NCI-H146 treated with DMSO at 0.1 percent for 48 hours (cell line): ENCODE results near the gene SPOCD1.

Experiments used
- DNase-seq: peaks from one replicate; lab custom pipeline; 2025; ENCODE audit not compliant: unreplicated experiment; lab: John Stamatoyannopoulos, UW

The SPOCD1 gene

GRCh38 chr1:31801458-31801857 lies 14.4 kb downstream of the SPOCD1 start:
- DNase-seq = no peak

DNA sequence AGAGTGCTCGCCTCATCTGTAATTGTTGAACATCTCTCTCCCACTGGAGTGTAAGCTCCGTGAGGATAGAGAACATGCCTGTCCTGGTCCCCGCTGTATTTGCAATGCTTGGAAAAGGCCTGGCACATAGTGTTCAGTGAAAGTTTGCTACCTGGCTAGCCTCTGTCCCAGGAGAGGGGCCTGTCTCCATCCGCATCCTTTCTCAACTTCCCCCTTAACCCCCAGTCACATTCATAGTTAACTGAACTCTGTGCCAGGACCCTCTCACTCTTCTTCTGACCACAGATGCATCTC lies 15.2 kb downstream of the SPOCD1 start:
- DNase-seq = no peak

DNA sequence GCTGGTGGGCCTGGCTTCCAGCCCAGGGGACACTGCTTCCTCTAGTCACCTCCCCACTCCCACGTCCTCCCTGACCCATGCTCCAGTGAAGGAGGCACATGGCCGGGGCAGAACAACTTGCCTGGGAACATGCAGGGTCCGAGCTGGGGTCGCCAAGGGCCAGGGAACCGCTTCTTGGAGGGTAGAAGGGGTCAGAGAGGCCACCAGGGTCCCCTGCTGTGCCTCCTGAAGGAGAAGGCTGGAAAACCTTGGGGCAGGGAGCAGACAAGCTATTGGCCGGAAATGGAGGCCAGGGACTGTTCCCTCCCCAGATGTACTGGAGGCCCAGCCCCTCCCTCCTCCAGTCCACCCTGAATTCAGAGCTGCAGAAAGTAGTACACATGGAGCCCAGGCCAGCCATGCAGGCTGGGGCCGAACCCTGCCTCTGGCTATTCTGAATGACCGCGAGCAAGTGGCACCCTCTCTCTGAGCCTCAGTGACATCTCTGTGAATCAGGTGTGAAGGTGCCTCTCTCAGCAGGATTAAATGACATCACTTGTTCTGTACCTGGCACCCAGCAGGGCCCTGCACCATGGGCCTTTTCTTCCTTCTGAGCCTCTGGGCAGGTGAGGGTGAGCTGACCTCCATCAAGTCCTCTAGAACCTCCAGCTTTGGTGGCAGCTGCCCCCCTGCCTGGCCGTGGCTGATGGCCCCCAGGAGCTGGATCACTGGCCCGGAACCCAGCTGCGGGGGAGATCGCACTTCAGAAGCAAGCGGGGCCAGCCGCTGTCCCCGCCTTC lies 15.7 kb downstream of the SPOCD1 start:
- no peak for DNase-seq

GRCh38 chr1:31799196-31799894 lies 16.5 kb downstream of the SPOCD1 start:
- DNase-seq = no peak

DNA sequence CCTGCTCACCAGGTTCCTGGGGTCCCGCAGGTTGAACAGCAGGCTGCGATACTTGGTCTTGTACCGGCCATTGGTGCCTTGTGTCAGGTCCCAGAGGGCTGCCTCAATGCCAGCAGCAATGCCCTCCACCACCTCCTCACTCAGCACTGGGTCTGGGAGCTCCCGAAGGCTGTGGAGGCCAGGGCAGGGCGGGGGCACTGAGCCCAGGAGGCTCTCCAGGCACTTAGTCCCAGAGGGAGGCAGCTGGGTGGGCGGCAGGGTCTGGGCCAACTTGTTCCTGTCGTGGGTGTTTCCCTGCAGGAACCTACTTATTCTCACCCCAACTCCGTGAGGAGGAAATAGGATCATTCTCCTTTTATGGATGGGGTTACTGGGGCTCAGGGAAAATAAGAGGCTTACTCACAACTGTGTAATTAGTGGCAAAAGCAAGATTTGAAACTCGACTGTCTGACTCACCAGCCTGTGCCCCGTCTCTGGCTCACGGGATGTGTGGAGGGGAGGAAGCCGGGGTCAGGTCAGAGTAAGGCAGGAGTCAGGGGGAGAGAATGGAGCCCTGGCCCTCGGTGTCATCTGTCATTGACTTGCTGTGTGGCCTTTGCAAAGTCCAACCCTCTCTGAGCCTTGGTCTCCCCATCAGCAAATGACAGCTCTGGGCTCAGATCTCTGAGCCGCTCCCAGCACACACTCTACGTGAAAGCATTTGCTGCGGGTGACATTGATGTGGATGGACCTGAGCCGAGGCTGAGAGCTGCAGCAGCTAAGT lies 17.2 kb downstream of the SPOCD1 start:
- no peak for DNase-seq

DNA sequence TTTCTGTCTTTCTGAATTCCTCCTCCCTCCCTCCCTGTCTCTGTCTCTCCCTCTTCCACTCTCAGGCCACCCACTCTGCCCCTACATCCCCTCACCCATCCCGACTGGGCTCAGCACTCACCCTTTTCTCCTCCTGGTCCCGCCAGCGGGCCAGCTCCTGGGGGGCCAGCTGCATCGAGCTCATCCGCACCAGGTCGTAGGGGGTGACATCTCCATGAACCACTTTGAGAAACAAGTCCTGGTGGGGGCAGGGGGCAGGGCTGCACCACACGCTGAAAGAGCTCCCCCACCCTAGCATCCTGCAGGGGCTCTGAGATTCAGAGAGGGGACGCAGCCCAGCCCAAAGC lies 17.8 kb downstream of the SPOCD1 start:
- no peak for DNase-seq

GRCh38 chr1:31797216-31797615 lies 18.6 kb downstream of the SPOCD1 start:
- no peak for DNase-seq

DNA sequence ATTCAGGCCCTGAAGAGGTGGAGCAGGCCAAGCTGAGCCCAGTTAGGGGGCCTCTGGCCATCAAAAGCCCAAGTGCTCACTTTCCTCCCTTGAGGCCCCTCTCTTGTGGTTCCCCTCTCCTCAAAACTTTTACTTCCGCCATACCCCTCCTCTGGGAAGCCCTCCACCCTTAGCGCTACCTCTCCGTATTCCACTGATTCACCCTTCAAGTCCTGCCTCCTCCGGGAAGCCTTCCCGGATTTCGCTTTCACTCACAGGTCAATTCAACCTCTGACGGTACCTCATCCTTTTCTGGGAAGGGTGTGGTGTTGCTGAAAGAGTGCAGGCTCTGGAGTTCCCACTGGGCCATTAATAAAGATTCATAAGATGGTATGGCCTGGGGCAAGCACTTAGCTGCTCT lies 19.1 kb downstream of the SPOCD1 start:
- no peak for DNase-seq

DNA sequence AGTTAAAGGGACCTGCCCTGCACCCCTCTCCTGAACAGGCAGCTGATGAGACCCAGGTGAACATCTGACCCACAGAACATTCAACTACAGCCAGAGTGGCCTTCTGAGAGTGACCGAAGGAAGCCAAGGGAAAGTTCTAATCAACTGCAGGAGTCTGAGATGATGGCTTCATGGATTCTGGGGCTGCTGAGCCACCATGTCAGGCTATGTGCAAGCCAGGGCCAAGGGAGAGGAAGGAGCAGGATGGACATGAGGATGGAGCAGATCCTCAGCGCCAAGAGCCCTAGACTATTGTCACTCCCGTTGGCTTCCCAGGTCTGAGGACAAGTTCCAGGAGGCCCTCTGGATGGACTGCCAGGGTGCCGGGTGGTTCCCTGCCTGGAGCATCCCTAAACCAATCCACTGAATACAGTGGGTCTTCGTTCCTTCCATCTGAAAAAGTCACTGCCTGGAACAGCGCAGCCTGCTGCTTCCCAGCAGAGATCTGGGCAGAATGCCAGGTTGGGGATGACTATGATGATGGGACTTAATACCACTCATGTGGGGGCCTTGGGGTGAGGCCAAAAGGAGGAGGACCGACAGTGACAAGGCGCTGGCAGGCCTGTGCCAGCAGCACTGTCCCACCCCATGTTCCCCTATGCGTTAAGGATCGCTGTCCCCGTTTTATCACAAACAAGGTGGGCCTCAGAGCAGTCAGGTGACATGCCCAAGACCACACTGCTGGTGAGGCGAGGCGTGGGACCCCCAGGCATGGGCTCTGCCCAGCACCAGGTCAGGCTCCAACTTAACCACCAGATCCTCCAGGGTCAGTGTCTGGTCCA lies 19.8 kb downstream of the SPOCD1 start:
- DNase-seq = peak; percentile 3

- DNase-seq = no peak
These were observed 20.6 kb downstream of the SPOCD1 start for GRCh38 chr1:31795096-31795675.

DNA sequence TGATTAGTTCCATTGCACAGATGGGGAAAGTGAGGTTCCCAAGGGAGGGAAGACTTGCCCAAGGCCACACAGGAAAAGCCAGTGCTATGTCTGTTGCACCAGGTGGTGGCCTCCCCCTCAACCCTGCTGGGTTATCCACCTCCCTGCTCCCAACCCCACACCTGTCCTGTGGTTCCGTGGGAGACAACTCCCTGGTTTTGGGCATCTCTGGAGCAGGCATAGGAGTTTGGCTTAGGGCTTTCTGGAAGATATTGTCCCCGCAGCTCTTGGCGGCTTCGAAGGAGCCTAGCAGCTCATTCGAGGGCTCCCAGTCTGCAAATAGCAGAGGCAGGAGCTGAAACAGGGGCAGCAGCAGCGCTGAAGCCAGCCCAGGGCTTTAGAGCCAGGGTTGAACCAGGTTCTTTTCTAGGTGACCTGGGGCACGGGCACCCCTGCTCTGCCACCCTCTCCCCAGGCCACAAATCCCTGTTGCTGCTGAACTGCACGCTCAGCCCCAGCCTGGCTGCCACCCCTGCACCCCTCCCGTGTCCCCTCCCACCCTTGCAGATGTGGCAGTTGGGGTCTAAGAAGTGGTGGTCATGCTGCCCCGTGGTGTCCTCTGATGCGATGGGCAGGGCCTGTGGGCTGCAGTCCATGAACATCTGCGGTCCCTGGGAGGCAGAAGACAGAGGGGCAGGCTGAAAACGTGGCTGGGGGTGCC lies 22.1 kb downstream of the SPOCD1 start:
- DNase-seq = no peak

- no peak for DNase-seq
These were observed 22.7 kb downstream of the SPOCD1 start for GRCh38 chr1:31793086-31793485.

GRCh38 chr1:31792541-31792940 lies 23.3 kb downstream of the SPOCD1 start:
- DNase-seq = no peak

GRCh38 chr1:31792116-31792515 lies 23.7 kb downstream of the SPOCD1 start:
- no peak for DNase-seq

DNA sequence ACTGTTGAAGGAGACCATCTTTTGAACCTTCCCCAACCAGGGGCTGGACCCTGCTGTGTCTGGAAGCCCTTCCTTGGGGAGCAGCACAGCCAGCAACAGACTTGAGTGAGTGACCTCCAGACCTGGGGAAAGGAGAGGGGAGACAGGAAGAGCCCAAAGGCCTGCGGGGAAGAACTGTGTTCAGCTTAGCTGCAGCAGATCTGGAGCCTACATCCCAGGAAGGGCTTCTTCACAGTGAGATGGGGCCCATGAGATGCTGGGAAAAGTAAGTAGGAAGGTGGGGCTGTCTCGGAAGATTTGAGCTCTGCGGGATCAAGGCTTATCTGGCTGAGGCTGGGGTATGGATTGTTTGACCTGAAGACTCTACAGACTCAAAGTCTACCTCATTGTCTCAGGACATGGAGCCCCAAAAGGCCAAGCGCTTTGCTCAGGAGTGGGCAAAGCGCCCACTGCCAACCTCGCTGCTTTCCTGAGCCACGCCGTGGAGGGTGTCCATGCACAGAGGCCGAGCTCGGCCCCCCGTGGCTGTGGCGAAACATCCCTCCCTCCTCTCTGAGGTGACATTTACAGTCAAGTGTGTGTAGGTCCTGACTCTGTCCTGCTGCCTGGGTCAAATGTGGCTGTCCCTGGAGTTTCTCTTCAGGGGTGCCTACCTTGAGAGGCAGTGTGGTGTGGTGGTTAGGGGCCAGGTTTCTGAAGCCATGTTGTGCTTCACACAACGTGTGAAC lies 24.5 kb downstream of the SPOCD1 start:
- no peak for DNase-seq

DNA sequence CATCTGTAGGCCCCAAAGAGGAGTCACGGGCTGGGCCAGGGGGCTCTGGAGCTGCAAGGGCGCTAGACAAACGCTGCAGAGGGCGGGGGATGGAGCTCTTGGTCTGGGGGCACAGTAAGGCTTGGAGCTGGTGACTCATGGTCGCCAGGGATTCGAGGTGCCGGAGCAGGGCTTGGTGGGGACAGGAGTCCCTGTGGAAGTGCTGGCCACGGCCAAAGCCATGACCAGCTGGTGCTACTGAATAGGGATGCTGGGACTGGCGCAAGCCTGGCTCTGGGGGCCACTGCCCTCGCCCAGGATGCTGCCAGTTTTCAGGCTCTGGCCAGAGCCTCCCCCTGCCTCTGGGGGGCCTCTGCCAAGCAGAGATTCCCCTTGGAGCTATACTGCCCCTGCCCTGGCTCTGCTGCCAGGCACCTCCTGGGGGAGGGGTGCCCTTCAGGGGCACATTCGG lies 25.2 kb downstream of the SPOCD1 start:
- no peak for DNase-seq

DNA sequence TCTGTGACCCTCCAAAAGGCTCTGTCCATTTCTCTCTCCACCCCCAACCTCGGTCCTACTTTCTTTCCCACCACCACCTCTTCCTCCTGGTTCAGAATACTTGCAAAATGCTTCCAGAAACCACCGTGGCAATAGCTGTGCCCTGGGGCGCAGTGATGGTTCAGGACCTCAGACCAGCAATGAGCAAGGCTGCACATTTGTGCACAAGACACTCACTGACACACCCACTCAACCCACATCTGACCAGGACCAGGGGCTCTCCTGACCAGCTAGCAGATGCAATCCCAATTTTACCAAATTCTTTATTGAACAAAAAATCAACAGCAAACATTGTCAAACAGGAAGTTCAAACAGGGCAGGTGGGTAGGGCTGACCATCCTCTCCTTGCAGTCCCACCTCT lies 25.7 kb downstream of the SPOCD1 start:
- DNase-seq = no peak

GRCh38 chr1:31789259-31790065 lies 26.4 kb downstream of the SPOCD1 start:
- DNase-seq = peak; percentile 32

- no peak for DNase-seq
These were observed 27.0 kb downstream of the SPOCD1 start for GRCh38 chr1:31788825-31789256.
